Kidney (tissue), 14 donors: ENCODE results near the gene TRIM44. TPM values are rescaled to one million over a fixed set of nuclear protein-coding genes. Genes with fewer than 3 reads are reported as not detected.

Experiments
- DNase-seq, 5 donors: peaks; one replicate each; pipeline ENCODE4 v3.0.0-alpha.2; 2013 to 2020
- FAIRE-seq: peaks from 2 replicates; lab custom pipeline; 2012; peaks lifted over from hg19 to GRCh38; lab: Jason Lieb, UNC
- H3K27ac ChIP-seq, 2 donors: one replicate each; pipeline ENCODE4 v1.7.0; 2013; ENCODE audit warnings: low read depth in 2 of 2, low read length in 2 of 2, inconsistent platforms in 1 of 2
- H3K27me3 ChIP-seq: one replicate; pipeline ENCODE4 v1.7.1; 2013; ENCODE audit warnings: low read length, inconsistent platforms; ENCODE audit not compliant: control insufficient read depth, insufficient read depth
- H3K36me3 ChIP-seq, 3 donors: one replicate each; pipeline versions ENCODE4 v1.7.0 to v1.7.1; 2013; ENCODE audit warnings: low read length in 3 of 3, control low read depth in 1 of 3, inconsistent platforms in 1 of 3; ENCODE audit not compliant: insufficient read depth in 3 of 3, control insufficient read depth in 2 of 3
- H3K4me1 ChIP-seq, 3 donors: one replicate each; pipeline versions ENCODE4 v1.7.0 to v1.7.1; 2013; ENCODE audit warnings: low read length in 3 of 3, inconsistent platforms in 1 of 3, low read depth in 1 of 3; ENCODE audit not compliant: control insufficient read depth in 2 of 3, insufficient read depth in 2 of 3
- H3K4me3 ChIP-seq, 3 donors: one replicate each; pipeline versions ENCODE4 v1.7.0 to v1.8.1; 2013; ENCODE audit warnings: low read length in 3 of 3, control low read depth in 1 of 3, inconsistent platforms in 1 of 3
- H3K9ac ChIP-seq, 3 donors: one replicate each; pipeline versions ENCODE4 v1.7.0 to v1.7.1; 2013; ENCODE audit warnings: low read length in 3 of 3, control low read depth in 1 of 3, inconsistent platforms in 1 of 3
- H3K9me3 ChIP-seq, 3 donors: one replicate each; pipeline versions ENCODE4 v1.7.0 to v1.7.1; 2013; ENCODE audit warnings: low read length in 3 of 3, control low read depth in 1 of 3, inconsistent platforms in 1 of 3; ENCODE audit not compliant: control insufficient read depth in 2 of 3, insufficient read depth in 1 of 3
- intact Hi-C: fragments of 100-400 bp; cut with DNase I; formaldehyde crosslinking; loops from one replicate; pipeline ENCODE4 v1.11.1; 2022
- polyA plus RNA-seq: library from polyadenylated mRNA; stranded (reverse); fragments of 350-450 nt; fragmentation: Illumina TruSeq; extraction: RNeasy Lipid Tissue Mini Kit (QIAGEN cat#74804); gene quantifications from one replicate; pipeline ENCODE4 v1.2.3, GENCODE V29; 2014; ENCODE audit warnings: low read depth, low replicate concordance; ENCODE audit not compliant: insufficient read depth
- total RNA-seq: library from RNA; stranded (reverse); fragmentation: NEBNext Ultra II Directional; extraction: Animal tissue kit (Norgen Biotek cat#: 25700); gene quantifications from one replicate; pipeline ENCODE4 v1.2.1, GENCODE V29; 2021
- TF ChIP-seq, protein P1 (sequence below): IDR thresholded peaks from 3 replicates; pipeline ENCODE4 v1.5.1; 2012; ENCODE audit warnings: mild to moderate bottlenecking, moderate library complexity, borderline replicate concordance; ENCODE audit not compliant: insufficient read depth; ENCODE audit errors: extremely low read depth
- donor health status: control.
- donor health status: control.
- donor health status: control.
- donor health status: control.
- donor health status: control.
- donor health status: DM: yes; HTN: yes; CAD: no.
- donor health status: Normal renal cell carcinoma (clear cell type).

TRIM44 gene
- total and polyA plus RNA-seq, 2 donors from 2014 or later = 14.5 to 88.9 TPM

DNA sequence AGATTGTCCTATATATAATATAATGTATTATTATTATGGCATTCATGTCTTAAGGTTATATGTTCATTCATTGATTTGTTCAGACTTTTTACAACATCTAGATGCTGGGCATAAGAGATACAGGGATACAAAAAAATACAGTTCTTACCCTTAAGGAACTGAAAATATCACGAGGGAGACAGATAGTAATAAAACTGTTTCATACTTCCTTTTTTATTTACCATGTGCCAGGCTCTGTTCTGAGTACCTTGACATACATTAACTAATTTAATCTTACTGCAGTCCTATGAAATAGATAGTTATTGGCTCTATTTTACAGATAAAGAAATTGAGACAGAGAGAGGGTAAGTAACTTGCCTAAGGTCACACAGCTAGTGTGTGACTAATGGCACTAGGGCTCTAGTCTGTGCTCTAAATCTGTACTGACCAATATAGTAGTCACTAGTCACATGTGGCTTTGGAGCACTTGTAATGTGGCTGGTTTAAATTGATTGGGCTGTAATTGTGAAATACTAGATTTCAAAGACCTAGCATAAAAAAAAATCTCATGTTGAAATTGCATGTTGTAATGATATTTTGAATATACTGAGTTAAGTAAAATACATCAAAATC is 21.3 kb downstream of the TRIM44 start:
- Histone ChIP-seq H3K36me3 (peaks cover 0 to 10% (median 4%) of the 10 kb centered on the region in 3 donors), H3K4me1 (peaks cover 2 to 12% (median 11%) of the 10 kb centered on the region in 3 donors), H3K27me3 (no peaks in the 10 kb centered on the region), H3K4me3 (no peak overlapping the region), H3K9me3 (no peaks in the 10 kb centered on the region), H3K27ac (no peak overlapping the region), H3K9ac (no peak overlapping the region)
- no peak for DNase-seq
- FAIRE-seq = no peak
- intact Hi-C loops = no loop called here
- TF ChIP-seq, protein P1, sequence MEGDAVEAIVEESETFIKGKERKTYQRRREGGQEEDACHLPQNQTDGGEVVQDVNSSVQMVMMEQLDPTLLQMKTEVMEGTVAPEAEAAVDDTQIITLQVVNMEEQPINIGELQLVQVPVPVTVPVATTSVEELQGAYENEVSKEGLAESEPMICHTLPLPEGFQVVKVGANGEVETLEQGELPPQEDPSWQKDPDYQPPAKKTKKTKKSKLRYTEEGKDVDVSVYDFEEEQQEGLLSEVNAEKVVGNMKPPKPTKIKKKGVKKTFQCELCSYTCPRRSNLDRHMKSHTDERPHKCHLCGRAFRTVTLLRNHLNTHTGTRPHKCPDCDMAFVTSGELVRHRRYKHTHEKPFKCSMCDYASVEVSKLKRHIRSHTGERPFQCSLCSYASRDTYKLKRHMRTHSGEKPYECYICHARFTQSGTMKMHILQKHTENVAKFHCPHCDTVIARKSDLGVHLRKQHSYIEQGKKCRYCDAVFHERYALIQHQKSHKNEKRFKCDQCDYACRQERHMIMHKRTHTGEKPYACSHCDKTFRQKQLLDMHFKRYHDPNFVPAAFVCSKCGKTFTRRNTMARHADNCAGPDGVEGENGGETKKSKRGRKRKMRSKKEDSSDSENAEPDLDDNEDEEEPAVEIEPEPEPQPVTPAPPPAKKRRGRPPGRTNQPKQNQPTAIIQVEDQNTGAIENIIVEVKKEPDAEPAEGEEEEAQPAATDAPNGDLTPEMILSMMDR = no peak

DNA sequence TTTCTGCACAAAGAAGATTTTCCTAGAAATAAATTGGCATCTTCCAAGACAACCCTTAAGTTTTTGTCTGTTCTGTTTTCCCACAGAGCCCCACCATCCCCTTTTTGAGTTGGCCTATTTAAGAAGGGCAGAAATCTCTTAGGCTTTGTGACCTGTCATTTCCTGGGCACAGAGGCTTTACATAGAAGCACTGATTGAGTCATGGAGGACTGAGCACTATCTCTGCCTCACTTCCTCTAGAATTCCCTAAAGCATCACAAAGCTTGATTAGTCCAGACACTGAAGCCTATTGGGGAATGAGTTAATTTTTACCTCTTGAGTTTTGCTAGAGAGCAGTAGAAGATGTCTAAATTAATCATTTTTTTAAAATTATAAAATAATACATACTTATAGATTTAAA is 25.4 kb downstream of the TRIM44 start:
- Histone ChIP-seq H3K36me3 (peaks cover 0 to 10% (median 4%) of the 10 kb centered on the region in 3 donors), H3K27ac (no peak overlapping the region), H3K9ac (no peak overlapping the region), H3K27me3 (no peaks in the 10 kb centered on the region), H3K4me1 (peaks cover 0 to 7% (median 0%) of the 10 kb centered on the region in 3 donors), H3K4me3 (no peak overlapping the region), H3K9me3 (no peaks in the 10 kb centered on the region)
- DNase-seq (peak in 1 of 5 donors; percentile 26), FAIRE-seq (no peak)
- intact Hi-C loops = no loop called here
- TF ChIP-seq, protein P1 = no peak

DNA sequence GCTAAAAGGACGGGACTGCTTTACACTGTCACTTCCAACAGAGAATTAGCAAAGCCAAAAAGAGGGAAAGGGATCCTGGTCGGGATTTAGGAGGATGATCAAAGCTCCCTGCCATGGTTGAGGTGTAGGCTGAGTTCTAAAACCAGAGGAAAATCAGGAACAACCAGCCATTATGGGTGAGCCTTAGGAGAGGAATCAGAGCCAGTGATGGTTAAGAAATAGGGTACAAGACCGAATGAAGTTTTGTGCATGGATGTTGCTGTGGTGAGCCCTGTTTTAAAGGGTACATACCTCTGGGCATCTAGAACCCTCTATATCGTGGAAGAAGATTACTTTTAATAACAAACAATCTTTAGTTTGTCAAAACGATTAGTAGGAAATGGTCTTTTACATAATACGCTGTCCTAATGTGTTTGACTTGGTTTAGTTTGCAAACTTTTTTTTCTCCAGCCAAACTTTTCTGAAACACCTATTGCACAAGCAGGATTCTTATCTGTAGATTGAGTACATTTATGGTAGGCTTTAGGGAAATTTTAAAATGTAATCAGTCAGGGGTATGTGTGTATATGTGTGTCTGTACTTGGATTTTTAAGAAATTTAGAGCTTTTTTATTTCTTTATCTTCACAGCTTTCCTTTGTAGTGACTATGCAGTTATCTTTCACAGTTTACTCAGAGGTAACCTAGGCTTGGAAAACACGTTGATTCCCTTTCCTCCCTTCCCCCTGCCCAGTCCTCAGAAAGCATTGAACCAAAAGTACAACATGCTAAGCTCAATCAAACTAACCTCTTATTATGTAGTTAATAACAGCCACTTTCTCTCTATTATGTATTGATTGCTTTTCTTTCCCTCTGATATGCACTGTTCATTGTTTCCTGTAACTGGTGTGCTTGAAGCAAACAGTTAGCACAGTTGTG is 26.8 kb downstream of the TRIM44 start:
- DNase-seq = no peak
- FAIRE-seq = no peak
- TF ChIP-seq, protein P1 = no peak
- Histone ChIP-seq H3K27ac (no peak overlapping the region), H3K9me3 (no peaks in the 10 kb centered on the region), H3K36me3 (peaks cover 0 to 10% (median 2%) of the 10 kb centered on the region in 3 donors), H3K4me1 (peaks cover 0 to 5% (median 0%) of the 10 kb centered on the region in 3 donors), H3K9ac (no peak overlapping the region), H3K27me3 (no peaks in the 10 kb centered on the region), H3K4me3 (no peak overlapping the region)
- intact Hi-C loops = no loop called here
